ENCODE results near the gene SRSF4. TPM values are rescaled to one million over a fixed set of nuclear protein-coding genes. Genes with fewer than 3 reads are reported as not detected.
A peak's percentile ranks its signal among the peaks of the same experiment; 100 is the strongest.

SRSF4 gene
- total and polyA plus RNA-seq, 2 experiments from 2014 or later, result 45.0 to 60.8 TPM

DNA sequence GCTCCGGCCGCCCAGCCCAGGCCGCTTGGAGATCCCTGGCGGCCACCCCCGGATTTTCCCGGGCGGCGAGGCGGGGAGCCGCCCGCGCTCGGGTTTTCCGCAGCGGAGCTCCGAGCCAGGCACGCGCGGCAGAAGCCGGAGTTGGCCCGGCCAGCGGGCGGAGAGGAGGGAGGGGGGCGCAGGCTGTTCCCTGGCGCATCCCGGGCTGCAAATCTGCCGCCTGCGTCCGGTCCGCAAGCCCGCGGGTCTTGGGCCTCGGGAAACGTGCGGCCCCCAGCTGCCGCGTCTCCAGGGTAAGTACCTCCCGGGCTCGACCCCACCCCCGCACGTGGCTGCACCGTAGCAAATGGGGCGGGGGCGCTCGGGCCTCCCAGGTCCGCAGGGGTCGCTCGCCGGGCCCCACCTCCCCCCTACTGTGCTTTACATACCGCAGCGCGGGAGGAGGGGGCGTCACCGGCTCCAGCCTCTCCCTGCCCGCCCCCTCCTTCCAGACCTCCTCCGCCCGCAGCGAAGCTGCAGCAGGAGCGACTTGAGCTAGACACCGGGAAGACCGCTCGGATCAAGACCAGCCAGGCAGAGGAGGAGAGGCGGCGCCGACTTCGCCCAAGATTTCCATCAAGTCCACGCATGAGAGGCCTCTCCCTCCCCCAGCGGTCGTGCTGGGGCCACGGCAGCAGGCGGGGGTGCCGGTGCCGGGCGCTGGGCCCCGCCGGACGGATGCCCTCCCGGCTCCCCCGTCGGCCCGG is 59.6 kb downstream of the SRSF4 start:
- Histone ChIP-seq H4K20me1 (ENCODE audit: insufficient read depth) (no peaks in the 10 kb centered on the region), H2AFZ (peak overlapping the region; percentile 62), H3K4me1 (ENCODE audit: insufficient read depth) (no peaks in the 10 kb centered on the region), H3K36me3 (ENCODE audit: low read depth) (peaks cover 3% of the 10 kb centered on the region; the same call in 1 of the 2 replicates), H3K27me3 (replicated peaks; ENCODE audit: insufficient read depth) (no peaks in the 10 kb centered on the region), H3K4me3 (peak overlapping the region; percentile 74), H3K27ac (peak overlapping the region; percentile 85), H3K79me2 (ENCODE audit: insufficient read depth) (0 out of 2 replicates have a peak, but pooled peaks cover 7% of the 10 kb centered on the region), H3K4me2 (ENCODE audit: unreplicated experiment) (peak overlapping the region; percentile 66), H3K9me2 (ENCODE audit: insufficient read depth) (no peaks in the 10 kb centered on the region), H3K9ac (peak overlapping the region; percentile 89), H3F3A (ENCODE audit: insufficient read depth) (peaks cover 5% of the 10 kb centered on the region; the same call in 1 of the 2 replicates), H3K9me3 (ENCODE audit: low read depth) (no peaks in the 10 kb centered on the region)
- DNase-seq, result peak; percentile 59
- TF ChIP-seq EZH2phosphoT487 (IDR thresholded peaks at IDR 0.05; ENCODE audit: insufficient read depth, low read depth) (no peak), EZH2 (IDR thresholded peaks at IDR 0.05; ENCODE audit: insufficient read depth, poor library complexity, severe bottlenecking) (no peak)
- in situ Hi-C loops (cut with MboI), result no loop called here
- WGBS, 2 experiments (ENCODE audit: low coverage in 1 of 2, low lambda C conversion rate in 2 of 2, missing lambda C conversion rate in 2 of 2), result 1% methylated on average over 39 to 41 of the region's 81 CpGs

DNA sequence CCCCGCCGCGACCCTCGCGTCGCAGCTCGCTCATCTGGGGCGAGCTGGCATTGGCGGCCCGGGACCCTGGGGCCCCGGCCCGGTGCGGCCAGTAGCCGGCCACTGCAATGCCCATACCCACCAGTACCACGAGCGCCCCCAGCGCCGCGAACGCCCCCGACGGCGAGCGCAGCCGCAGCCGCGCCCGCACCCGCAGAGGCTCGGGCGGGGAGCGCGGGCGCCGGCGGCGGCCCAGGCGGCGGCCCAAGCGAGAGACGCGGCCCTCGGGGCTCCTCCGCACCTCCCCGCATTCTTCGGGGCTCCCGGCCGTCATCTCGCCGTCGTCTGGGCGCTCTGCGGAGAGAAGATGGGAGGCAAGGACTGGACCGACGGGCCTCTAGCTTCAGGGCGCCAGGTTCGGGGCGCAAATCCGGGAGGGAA is 60.2 kb downstream of the SRSF4 start:
- no peaks in the 10 kb centered on the region for H3K4me1 ChIP-seq (ENCODE audit: insufficient read depth)
- peak overlapping the region; percentile 74 for H3K4me3 ChIP-seq
- peaks cover 5% of the 10 kb centered on the region; the same call in 1 of the 2 replicates for H3F3A ChIP-seq (ENCODE audit: insufficient read depth)
- 0 out of 2 replicates have a peak, but pooled peaks cover 7% of the 10 kb centered on the region for H3K79me2 ChIP-seq (ENCODE audit: insufficient read depth)
- peak overlapping the region; percentile 66 for H3K4me2 ChIP-seq (ENCODE audit: unreplicated experiment)
- H3K27me3 ChIP-seq (replicated peaks; ENCODE audit: insufficient read depth), result no peaks in the 10 kb centered on the region
- no peaks in the 10 kb centered on the region for H3K9me3 ChIP-seq (ENCODE audit: low read depth)
- in situ Hi-C loops (cut with MboI), result no loop called here
- peak; percentile 46 for DNase-seq
- H4K20me1 ChIP-seq (ENCODE audit: insufficient read depth), result no peaks in the 10 kb centered on the region
- H3K9ac ChIP-seq, result peak overlapping the region; percentile 89
- no peaks in the 10 kb centered on the region for H3K9me2 ChIP-seq (ENCODE audit: insufficient read depth)
- 0 to 5% methylated on average over 8 to 53 of the region's 59 CpGs for WGBS, 2 experiments (ENCODE audit: low coverage in 1 of 2, low lambda C conversion rate in 2 of 2, missing lambda C conversion rate in 2 of 2)
- H2AFZ ChIP-seq, result peak overlapping the region; percentile 62
- peaks cover 3% of the 10 kb centered on the region; the same call in 1 of the 2 replicates for H3K36me3 ChIP-seq (ENCODE audit: low read depth)
- TF ChIP-seq EZH2 (IDR thresholded peaks at IDR 0.05; ENCODE audit: insufficient read depth, poor library complexity, severe bottlenecking), result no peak
- H3K27ac ChIP-seq, result no peak overlapping the region

DNA sequence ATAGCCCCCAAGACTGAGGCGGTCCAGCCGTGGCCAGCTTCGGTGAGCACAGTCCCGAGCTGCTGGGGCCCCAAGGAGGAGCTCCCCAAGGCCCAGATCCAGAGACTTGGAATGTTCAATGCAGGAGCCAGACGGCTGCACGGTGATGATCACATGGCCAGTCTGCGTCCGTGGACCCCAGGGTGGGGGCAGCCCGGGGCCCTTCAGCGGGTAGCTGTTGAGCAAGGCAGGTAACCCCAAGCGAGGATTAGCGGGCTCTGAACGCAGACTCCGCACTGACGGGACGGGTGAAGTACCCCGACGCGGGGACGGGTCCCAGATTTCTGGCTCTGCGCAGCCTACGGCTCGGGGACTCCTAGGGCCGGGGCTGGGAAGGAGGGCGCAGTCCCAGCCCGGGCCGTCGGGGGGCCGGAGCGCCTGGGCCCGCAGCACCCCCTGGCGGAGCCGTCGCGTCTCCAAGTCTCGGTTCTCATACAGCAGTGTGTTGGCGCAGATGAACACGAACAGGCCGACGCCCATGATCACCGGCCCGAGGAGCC is 60.7 kb downstream of the SRSF4 start:
- TF ChIP-seq EZH2phosphoT487 (IDR thresholded peaks at IDR 0.05; ENCODE audit: insufficient read depth, low read depth), result no peak
- H3K9me2 ChIP-seq (ENCODE audit: insufficient read depth), result no peaks in the 10 kb centered on the region
- H3K4me2 ChIP-seq (ENCODE audit: unreplicated experiment), result no peak overlapping the region
- H3K79me2 ChIP-seq (ENCODE audit: insufficient read depth), result 0 out of 2 replicates have a peak, but pooled peaks cover 7% of the 10 kb centered on the region
- H3K27ac ChIP-seq, result no peak overlapping the region
- no peaks in the 10 kb centered on the region for H3K27me3 ChIP-seq (replicated peaks; ENCODE audit: insufficient read depth)
- no peaks in the 10 kb centered on the region for H3K4me1 ChIP-seq (ENCODE audit: insufficient read depth)
- DNase-seq, result peak; percentile 80
- WGBS, 2 experiments (ENCODE audit: low coverage in 1 of 2, low lambda C conversion rate in 2 of 2, missing lambda C conversion rate in 2 of 2), result 57 to 58% methylated on average over 42 of the region's 42 CpGs
- H3F3A ChIP-seq (ENCODE audit: insufficient read depth), result peaks cover 5% of the 10 kb centered on the region; the same call in 1 of the 2 replicates
- H4K20me1 ChIP-seq (ENCODE audit: insufficient read depth), result no peaks in the 10 kb centered on the region
- H2AFZ ChIP-seq, result no peak overlapping the region
- in situ Hi-C loops (cut with MboI), result no loop called here
- peak overlapping the region; percentile 89; the same call in 1 of the 2 replicates for H3K9ac ChIP-seq
- H3K4me3 ChIP-seq, result peak overlapping the region; percentile 74; the same call in 1 of the 2 replicates
- peaks cover 3% of the 10 kb centered on the region; the same call in 1 of the 2 replicates for H3K36me3 ChIP-seq (ENCODE audit: low read depth)
- H3K9me3 ChIP-seq (ENCODE audit: low read depth), result no peaks in the 10 kb centered on the region

DNA sequence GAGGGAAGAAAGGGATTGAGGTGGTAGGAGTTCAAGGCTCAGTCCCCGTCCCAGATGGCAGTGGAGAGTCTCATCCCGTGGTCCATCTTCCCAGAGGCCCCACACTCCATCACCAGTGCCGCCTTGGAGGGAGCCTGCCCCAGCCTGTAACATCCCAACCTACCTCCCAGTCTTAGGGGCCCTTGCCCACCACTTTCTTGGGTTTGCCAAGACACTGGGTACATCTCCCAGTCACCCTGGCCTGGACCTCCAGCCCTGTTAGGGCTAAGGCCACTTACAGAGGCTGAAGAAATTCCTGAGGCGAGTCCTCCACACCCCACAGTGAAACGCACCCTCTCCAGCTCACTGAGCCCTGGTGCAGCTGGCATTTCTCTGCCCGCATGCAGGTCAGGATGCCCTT is 61.3 kb downstream of the SRSF4 start:
- in situ Hi-C loops (cut with MboI), result no loop called here
- 89 to 90% methylated on average over 6 of the region's 6 CpGs for WGBS, 2 experiments (ENCODE audit: low coverage in 1 of 2, low lambda C conversion rate in 2 of 2, missing lambda C conversion rate in 2 of 2)
- H3K27me3 ChIP-seq (replicated peaks; ENCODE audit: insufficient read depth), result no peaks in the 10 kb centered on the region
- no peaks in the 10 kb centered on the region for H4K20me1 ChIP-seq (ENCODE audit: insufficient read depth)
- H3K4me3 ChIP-seq, result no peak overlapping the region
- H3K9me3 ChIP-seq (ENCODE audit: low read depth), result no peaks in the 10 kb centered on the region
- no peak overlapping the region for H3K27ac ChIP-seq
- no peak for TF ChIP-seq EZH2phosphoT487 (IDR thresholded peaks at IDR 0.05; ENCODE audit: insufficient read depth, low read depth)
- no peak for TF ChIP-seq EZH2 (IDR thresholded peaks at IDR 0.05; ENCODE audit: insufficient read depth, poor library complexity, severe bottlenecking)
- no peak overlapping the region for H3K9ac ChIP-seq
- H3K4me2 ChIP-seq (ENCODE audit: unreplicated experiment), result no peak overlapping the region
- peaks cover 3% of the 10 kb centered on the region; the same call in 1 of the 2 replicates for H3K36me3 ChIP-seq (ENCODE audit: low read depth)
- 0 out of 2 replicates have a peak, but pooled peaks cover 7% of the 10 kb centered on the region for H3K79me2 ChIP-seq (ENCODE audit: insufficient read depth)
- H3K4me1 ChIP-seq (ENCODE audit: insufficient read depth), result no peaks in the 10 kb centered on the region
- H2AFZ ChIP-seq, result no peak overlapping the region
- peaks cover 5% of the 10 kb centered on the region; the same call in 1 of the 2 replicates for H3F3A ChIP-seq (ENCODE audit: insufficient read depth)
- DNase-seq, result no peak
- H3K9me2 ChIP-seq (ENCODE audit: insufficient read depth), result no peaks in the 10 kb centered on the region

Measured in GM23248 (cell line).